Measurements from ENCODE around the gene CELSR1. TPM values are rescaled to one million over a fixed set of nuclear protein-coding genes. Genes with fewer than 3 reads are reported as not detected.

CELSR1 gene
- total and polyA plus RNA-seq, 2 donors (not counting 1 experiment from before 2014, with no cell fraction given) = 30.2 to 34.8 TPM

DNA sequence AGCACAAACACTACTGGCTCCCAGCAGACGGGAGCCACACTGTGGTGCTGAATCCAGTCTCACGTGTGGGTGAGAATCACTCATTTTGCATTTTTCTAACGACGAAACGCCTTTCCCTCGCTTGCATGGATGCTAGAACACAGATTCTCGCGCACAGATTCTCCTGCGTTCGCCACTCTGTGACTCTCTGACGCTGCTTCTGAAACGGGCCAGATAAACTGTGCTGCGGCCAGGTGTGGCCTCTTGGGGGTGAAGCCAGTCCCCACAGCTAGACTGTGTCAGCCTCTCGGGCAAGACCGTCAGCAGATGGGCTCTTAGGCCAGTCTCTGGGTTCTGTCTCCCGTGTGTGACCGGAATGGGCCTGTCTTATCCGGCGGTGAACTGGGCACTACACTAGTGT lies 157.4 kb downstream of the CELSR1 start:
- WGBS (ENCODE audit: insufficient coverage) = 91% methylated on average over 19 of the region's 19 CpGs
- no peak overlapping the region for H3K4me3 ChIP-seq (ENCODE audit: control extremely low read depth in 1 of 5, extremely low read depth in 1 of 5, insufficient read depth in 1 of 5, low read depth in 2 of 5, low read length in 4 of 5)
- H2AFZ ChIP-seq (ENCODE audit: insufficient read depth, low read depth, low read length, poor library complexity, severe bottlenecking) = no peak overlapping the region
- no peak for ATAC-seq (ENCODE audit: low read depth)
- POLR2A ChIA-PET = no interaction called here
- peaks cover 6 to 77% of the 10 kb centered on the region in 2 experiments for H3K36me3 ChIP-seq (replicated peaks in 1 of 2; ENCODE audit: control extremely low read depth in 1 of 2, control insufficient read depth in 1 of 2, extremely low read depth in 1 of 2, insufficient read depth in 2 of 2, low read length in 1 of 2)
- no peak for DNase-seq
- no peaks in the 10 kb centered on the region for H3K4me1 ChIP-seq (ENCODE audit: control insufficient read depth in 2 of 2, insufficient read depth in 2 of 2, low read length in 2 of 2)
- intact Hi-C loops (cut with micrococcal nuclease) = no loop called here
- H3K27ac Mint-ChIP-seq = no peak overlapping the region
- no peaks in the 10 kb centered on the region for H3K79me2 ChIP-seq (ENCODE audit: control insufficient read depth, insufficient read depth, low read length)
- no peaks in the 10 kb centered on the region for H4K20me1 ChIP-seq (ENCODE audit: control insufficient read depth, insufficient read depth, low read length, poor library complexity, severe bottlenecking)
- H3K9me3 Mint-ChIP-seq (ENCODE audit: insufficient read depth) = peaks cover 2% of the 10 kb centered on the region
- no peaks in the 10 kb centered on the region for H3K27me3 Mint-ChIP-seq
- no peak overlapping the region for H3K27ac ChIP-seq (ENCODE audit: low read length in 2 of 2)
- H3K9me3 ChIP-seq (ENCODE audit: control extremely low read depth in 1 of 3, control insufficient read depth in 2 of 3, insufficient read depth in 1 of 3, low read length in 2 of 3) = peaks cover 0 to 30% (median 14%) of the 10 kb centered on the region in 3 donors
- no peak overlapping the region for H3K9ac ChIP-seq (ENCODE audit: low read length)
- no peak for TF ChIP-seq EZH2 (IDR thresholded peaks at IDR 0.05; ENCODE audit: borderline replicate concordance, insufficient read depth, low read depth, low read length, poor library complexity, severe bottlenecking)
- TF ChIP-seq, protein P1, sequence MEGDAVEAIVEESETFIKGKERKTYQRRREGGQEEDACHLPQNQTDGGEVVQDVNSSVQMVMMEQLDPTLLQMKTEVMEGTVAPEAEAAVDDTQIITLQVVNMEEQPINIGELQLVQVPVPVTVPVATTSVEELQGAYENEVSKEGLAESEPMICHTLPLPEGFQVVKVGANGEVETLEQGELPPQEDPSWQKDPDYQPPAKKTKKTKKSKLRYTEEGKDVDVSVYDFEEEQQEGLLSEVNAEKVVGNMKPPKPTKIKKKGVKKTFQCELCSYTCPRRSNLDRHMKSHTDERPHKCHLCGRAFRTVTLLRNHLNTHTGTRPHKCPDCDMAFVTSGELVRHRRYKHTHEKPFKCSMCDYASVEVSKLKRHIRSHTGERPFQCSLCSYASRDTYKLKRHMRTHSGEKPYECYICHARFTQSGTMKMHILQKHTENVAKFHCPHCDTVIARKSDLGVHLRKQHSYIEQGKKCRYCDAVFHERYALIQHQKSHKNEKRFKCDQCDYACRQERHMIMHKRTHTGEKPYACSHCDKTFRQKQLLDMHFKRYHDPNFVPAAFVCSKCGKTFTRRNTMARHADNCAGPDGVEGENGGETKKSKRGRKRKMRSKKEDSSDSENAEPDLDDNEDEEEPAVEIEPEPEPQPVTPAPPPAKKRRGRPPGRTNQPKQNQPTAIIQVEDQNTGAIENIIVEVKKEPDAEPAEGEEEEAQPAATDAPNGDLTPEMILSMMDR (IDR thresholded peaks at IDR 0.05) = no peak
- H3K27me3 ChIP-seq (replicated peaks in 1 of 4; ENCODE audit: control extremely low read depth in 1 of 4, control insufficient read depth in 3 of 4, insufficient read depth in 4 of 4, low read length in 3 of 4) = peaks cover 0 to under 1% (median 0%) of the 10 kb centered on the region in 4 experiments
- no peaks in the 10 kb centered on the region for H3K4me1 Mint-ChIP-seq
- H3K4me3 Mint-ChIP-seq = no peak overlapping the region
- CTCF ChIA-PET = interaction anchor here (1.2 kb wide), 1 partner anchor 13 kb away, joined by 3 read pairs; no protein-coding TSS in a partner anchor
- H3K4me2 ChIP-seq (replicated peaks; ENCODE audit: low read depth, low read length, poor library complexity, severe bottlenecking) = no peak overlapping the region

DNA sequence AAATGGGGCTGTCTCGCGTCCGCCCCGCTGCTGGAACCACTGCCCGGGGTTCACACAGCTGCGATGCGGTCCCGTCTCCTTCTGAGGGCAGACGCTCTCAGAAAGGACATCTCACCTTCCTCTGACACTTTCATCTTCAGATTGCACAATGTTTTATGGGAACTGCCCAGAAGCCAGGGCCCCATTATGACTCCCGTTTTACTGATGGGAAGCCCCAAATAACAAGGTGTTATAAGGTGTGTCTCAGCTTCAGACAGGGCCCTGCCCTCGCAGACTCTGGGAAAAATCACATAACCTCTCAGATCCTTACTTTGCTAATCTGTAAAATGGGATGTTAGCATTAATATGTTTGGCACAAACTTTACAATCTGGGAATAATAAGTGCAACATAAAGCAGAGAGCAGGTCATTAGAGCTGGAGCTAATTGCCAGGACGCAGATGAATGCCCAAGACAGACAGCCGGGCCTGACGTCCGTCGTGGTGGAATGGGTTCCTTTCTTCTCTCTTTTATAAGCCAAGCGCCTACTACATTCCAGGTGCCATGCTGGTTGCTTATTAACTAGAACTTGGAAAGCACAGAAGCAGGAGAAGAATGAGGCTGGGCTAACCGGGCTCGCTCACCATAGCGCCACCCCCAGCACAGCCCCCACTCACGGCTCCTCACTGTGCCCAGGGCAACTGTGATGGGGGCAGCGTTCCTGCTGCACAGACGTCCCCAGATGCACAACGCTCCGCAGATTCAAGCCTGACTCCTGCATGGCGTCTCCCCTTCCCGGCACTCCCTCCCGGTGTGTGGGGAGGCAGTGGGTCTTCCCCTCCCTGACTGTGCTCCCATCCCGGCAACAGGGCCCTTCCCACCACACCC lies 158.1 kb downstream of the CELSR1 start:
- intact Hi-C loops (cut with micrococcal nuclease) = no loop called here
- Histone ChIP-seq H3K4me3 (ENCODE audit: control extremely low read depth in 1 of 5, extremely low read depth in 1 of 5, insufficient read depth in 1 of 5, low read depth in 2 of 5, low read length in 4 of 5) (no peak overlapping the region), H3K9me3 (ENCODE audit: control extremely low read depth in 1 of 3, control insufficient read depth in 2 of 3, insufficient read depth in 1 of 3, low read length in 2 of 3) (peaks cover 0 to 37% (median 14%) of the 10 kb centered on the region in 3 donors), H4K20me1 (ENCODE audit: control insufficient read depth, insufficient read depth, low read length, poor library complexity, severe bottlenecking) (no peaks in the 10 kb centered on the region), H3K9ac (ENCODE audit: low read length) (no peak overlapping the region), H3K27me3 (replicated peaks in 1 of 4; ENCODE audit: control extremely low read depth in 1 of 4, control insufficient read depth in 3 of 4, insufficient read depth in 4 of 4, low read length in 3 of 4) (peaks cover 0 to 5% (median 0%) of the 10 kb centered on the region in 4 experiments), H3K79me2 (ENCODE audit: control insufficient read depth, insufficient read depth, low read length) (no peaks in the 10 kb centered on the region), H3K4me1 (ENCODE audit: control insufficient read depth in 2 of 2, insufficient read depth in 2 of 2, low read length in 2 of 2) (peaks cover 4 to 7% of the 10 kb centered on the region in 2 donors), H3K36me3 (replicated peaks in 1 of 2; ENCODE audit: control extremely low read depth in 1 of 2, control insufficient read depth in 1 of 2, extremely low read depth in 1 of 2, insufficient read depth in 2 of 2, low read length in 1 of 2) (peaks cover 6 to 81% of the 10 kb centered on the region in 2 experiments), H3K27ac (ENCODE audit: low read length in 2 of 2) (no peak overlapping the region), H3K4me2 (replicated peaks; ENCODE audit: low read depth, low read length, poor library complexity, severe bottlenecking) (no peak overlapping the region), H2AFZ (ENCODE audit: insufficient read depth, low read depth, low read length, poor library complexity, severe bottlenecking) (no peak overlapping the region)
- no peak overlapping the region for H3K4me3 Mint-ChIP-seq
- WGBS (ENCODE audit: insufficient coverage) = 95% methylated on average over 23 of the region's 29 CpGs
- no peak overlapping the region for H3K27ac Mint-ChIP-seq
- peaks cover 2% of the 10 kb centered on the region for H3K4me1 Mint-ChIP-seq
- POLR2A ChIA-PET = no interaction called here
- no peak for ATAC-seq (ENCODE audit: low read depth)
- TF ChIP-seq, protein P1 (IDR thresholded peaks at IDR 0.05) = no peak
- TF ChIP-seq EZH2 (IDR thresholded peaks at IDR 0.05; ENCODE audit: borderline replicate concordance, insufficient read depth, low read depth, low read length, poor library complexity, severe bottlenecking) = no peak
- peaks cover 2% of the 10 kb centered on the region for H3K9me3 Mint-ChIP-seq (ENCODE audit: insufficient read depth)
- DNase-seq = no peak
- CTCF ChIA-PET = interaction anchor here (1.1 kb wide), 1 partner anchor 12 kb away, joined by 6 read pairs; no protein-coding TSS in a partner anchor
- no peaks in the 10 kb centered on the region for H3K27me3 Mint-ChIP-seq
